SU-DHL-6 (cell line): ENCODE measurements around the gene CRISPLD2.

Experiments used
- CTCF ChIP-seq: fragments of 200-600 bp; sonication (generic); IDR thresholded peaks from one replicate; pipeline ENCODE4 v1.5.1; 2017; ENCODE audit warnings: antibody characterized with exemption, mild to moderate bottlenecking, low read length, moderate library complexity; ENCODE audit not compliant: insufficient read depth, poor library complexity, severe bottlenecking
- EZH2phosphoT487 ChIP-seq: fragments of 200-600 bp; sonication (generic), shearing (Covaris generic); conservative IDR thresholded peaks from 2 replicates; pipeline ENCODE4 v1.6.1; 2018; ENCODE audit warnings: mild to moderate bottlenecking, antibody characterized with exemption, low read length, moderate library complexity, mixed read lengths

- TF ChIP-seq CTCF (no peak), EZH2phosphoT487 (no peak)
Measured at GRCh38 chr16:84881702-84882521, 62.1 kb downstream of the CRISPLD2 start.
